Measurements from ENCODE around the gene TRIM46.

GRCh38 chr1:155124503-155125463, 48.9 kb upstream of the TRIM46 start:
- TF ChIP-seq EP300 (IDR thresholded peaks at IDR 0.05; ENCODE audit: borderline replicate concordance) (no peak), TAF1 (IDR thresholded peaks at IDR 0.05; ENCODE audit: low read depth) (no peak)

All from Ishikawa (cell line).